ENCODE data around the gene MAP2K5.
"Not testable (repeated sequence)": the region's sequence is repeated elsewhere in the genome, so short reads cannot be mapped to it uniquely, and the experiment has no call there.

The MAP2K5 gene

GRCh38 chr15:67613708-67614107 lies 71.2 kb downstream of the MAP2K5 start:
- no peak for DNase-seq (ENCODE audit: low read depth)
- TF ChIP-seq, protein P1, sequence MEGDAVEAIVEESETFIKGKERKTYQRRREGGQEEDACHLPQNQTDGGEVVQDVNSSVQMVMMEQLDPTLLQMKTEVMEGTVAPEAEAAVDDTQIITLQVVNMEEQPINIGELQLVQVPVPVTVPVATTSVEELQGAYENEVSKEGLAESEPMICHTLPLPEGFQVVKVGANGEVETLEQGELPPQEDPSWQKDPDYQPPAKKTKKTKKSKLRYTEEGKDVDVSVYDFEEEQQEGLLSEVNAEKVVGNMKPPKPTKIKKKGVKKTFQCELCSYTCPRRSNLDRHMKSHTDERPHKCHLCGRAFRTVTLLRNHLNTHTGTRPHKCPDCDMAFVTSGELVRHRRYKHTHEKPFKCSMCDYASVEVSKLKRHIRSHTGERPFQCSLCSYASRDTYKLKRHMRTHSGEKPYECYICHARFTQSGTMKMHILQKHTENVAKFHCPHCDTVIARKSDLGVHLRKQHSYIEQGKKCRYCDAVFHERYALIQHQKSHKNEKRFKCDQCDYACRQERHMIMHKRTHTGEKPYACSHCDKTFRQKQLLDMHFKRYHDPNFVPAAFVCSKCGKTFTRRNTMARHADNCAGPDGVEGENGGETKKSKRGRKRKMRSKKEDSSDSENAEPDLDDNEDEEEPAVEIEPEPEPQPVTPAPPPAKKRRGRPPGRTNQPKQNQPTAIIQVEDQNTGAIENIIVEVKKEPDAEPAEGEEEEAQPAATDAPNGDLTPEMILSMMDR (conservative IDR thresholded peaks at IDR 0.05; ENCODE audit: low read depth, low read length): no peak
- no peak overlapping the region for H3K4me3 ChIP-seq (ENCODE audit: low read length)

- H3K4me3 ChIP-seq (ENCODE audit: low read length); DNase-seq (ENCODE audit: low read depth): not testable (repeated sequence)
Observed at GRCh38 chr15:67615131-67615534, 72.6 kb downstream of the MAP2K5 start.

DNA sequence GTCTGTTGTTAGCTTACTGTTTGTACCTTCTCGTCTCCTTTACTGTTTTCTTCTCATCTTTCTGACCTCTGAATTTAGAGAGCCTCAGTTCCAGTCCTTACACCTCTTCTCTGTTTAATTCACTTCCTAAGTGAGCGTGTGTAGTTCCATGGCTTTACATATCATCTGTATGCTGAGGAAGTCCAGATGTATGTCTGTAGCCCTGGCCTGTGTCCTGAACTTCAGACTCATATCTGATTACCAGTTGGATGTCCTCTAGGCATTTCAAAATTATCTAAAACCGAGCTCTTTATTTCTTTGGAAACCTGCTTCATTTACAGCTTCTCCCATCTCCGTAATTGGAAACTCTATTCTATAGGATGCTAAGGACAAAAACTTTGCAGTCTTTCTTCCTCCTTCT lies 75.8 kb downstream of the MAP2K5 start:
- TF ChIP-seq, protein P1 (conservative IDR thresholded peaks at IDR 0.05; ENCODE audit: low read depth, low read length): no peak
- H3K4me3 ChIP-seq (ENCODE audit: low read length): no peak overlapping the region
- no peak for DNase-seq (ENCODE audit: low read depth)

DNA sequence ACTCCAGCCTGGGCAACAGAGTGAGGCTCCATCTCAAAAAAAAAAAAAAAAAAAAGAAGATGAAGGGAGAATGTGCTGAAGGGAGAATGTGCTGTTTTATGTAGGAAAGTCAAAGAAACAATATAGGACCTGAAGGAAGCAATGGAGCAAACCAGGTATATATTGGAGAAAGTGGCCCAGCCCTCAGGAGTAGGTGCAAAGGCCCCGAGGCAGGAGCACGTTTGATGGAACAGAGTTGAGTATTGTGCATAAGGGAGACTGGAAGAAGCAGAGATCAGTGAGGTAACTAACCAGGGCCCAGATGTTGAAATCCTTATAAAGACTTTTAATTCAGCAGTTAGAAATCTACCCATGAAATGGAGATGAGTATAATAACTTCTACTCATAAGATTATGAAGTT lies 79.6 kb downstream of the MAP2K5 start:
- H3K4me3 ChIP-seq (ENCODE audit: low read length): no peak overlapping the region
- TF ChIP-seq, protein P1 (conservative IDR thresholded peaks at IDR 0.05; ENCODE audit: low read depth, low read length): no peak
- no peak for DNase-seq (ENCODE audit: low read depth)

GRCh38 chr15:67632261-67632660 lies 89.8 kb downstream of the MAP2K5 start:
- H3K4me3 ChIP-seq (ENCODE audit: low read length): no peak overlapping the region
- DNase-seq (ENCODE audit: low read depth): no peak
- TF ChIP-seq, protein P1 (conservative IDR thresholded peaks at IDR 0.05; ENCODE audit: low read depth, low read length): no peak

DNA sequence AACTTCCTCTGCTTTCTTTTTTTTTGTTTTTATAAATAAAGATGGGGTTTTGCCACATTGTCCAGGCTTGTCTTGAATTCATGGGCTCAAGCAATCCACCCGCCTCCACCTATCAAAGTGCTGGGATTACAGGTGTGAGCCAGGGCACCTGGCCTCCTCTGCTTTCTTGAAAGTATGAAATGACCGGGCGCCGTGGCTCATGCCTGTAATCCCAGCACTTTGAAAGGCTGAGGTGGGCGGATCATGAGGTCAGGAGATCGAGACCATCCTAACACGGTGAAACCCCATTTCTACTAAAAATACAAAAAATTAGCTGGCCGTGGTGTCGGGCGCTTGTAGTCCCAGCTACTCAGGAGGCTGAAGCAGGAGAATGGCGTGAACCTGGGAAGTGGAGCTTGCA lies 93.4 kb downstream of the MAP2K5 start:
- H3K4me3 ChIP-seq (ENCODE audit: low read length); DNase-seq (ENCODE audit: low read depth): not testable (repeated sequence)

- H3K4me3 ChIP-seq (ENCODE audit: low read length): no peak overlapping the region
- DNase-seq (ENCODE audit: low read depth): no peak
- TF ChIP-seq, protein P1 (conservative IDR thresholded peaks at IDR 0.05; ENCODE audit: low read depth, low read length): no peak
Observed at GRCh38 chr15:67639591-67639990, 97.1 kb downstream of the MAP2K5 start.

DNA sequence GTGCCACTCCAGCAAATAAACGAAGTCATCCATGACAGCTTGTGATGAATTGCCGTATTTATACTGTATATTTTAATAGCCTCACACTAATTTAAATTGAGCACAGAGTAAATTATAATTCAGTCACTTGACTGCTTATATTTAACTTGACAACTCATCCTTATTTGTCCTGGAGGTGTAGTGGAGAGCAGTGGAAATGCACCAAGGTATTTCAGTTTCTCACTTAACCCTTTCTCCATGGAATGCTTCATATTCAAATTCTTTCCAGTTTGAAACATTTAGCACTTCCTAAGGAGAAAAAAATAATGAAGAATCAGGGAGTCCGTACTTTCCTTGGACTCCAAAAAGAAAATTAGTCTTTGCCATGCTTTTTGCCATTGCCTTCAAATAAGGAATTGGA lies 99.0 kb downstream of the MAP2K5 start:
- no peak for DNase-seq (ENCODE audit: low read depth)
- TF ChIP-seq, protein P1 (conservative IDR thresholded peaks at IDR 0.05; ENCODE audit: low read depth, low read length): no peak
- H3K4me3 ChIP-seq (ENCODE audit: low read length): no peak overlapping the region
